Measurements from ENCODE around the gene MCL1.
A peak's percentile ranks its signal among the peaks of the same experiment; 100 is the strongest.
"Not testable (repeated sequence)": the region's sequence is repeated elsewhere in the genome, so short reads cannot be mapped to it uniquely, and the experiment has no call there.

The MCL1 gene

GRCh38 chr1:150598346-150598745 lies 18.9 kb upstream of the MCL1 start:
- not testable (repeated sequence) for H3K36me3 ChIP-seq (ENCODE audit: control insufficient read depth, insufficient read depth, low read length); H3K27ac ChIP-seq (ENCODE audit: low read depth, low read length); H3K4me3 ChIP-seq (ENCODE audit: low read depth, low read length); H3K4me1 ChIP-seq (ENCODE audit: control insufficient read depth, insufficient read depth, low read length); H3K9ac ChIP-seq (ENCODE audit: low read length); H3K27me3 ChIP-seq (ENCODE audit: control insufficient read depth, insufficient read depth, low read length); H3K9me3 ChIP-seq (ENCODE audit: control insufficient read depth, insufficient read depth, low read depth, low read length)

- Histone ChIP-seq H3K9me3 (ENCODE audit: control insufficient read depth, insufficient read depth, low read depth, low read length) (peaks cover 6% of the 10 kb centered on the region; the same call in 1 of the 2 replicates), H3K4me3 (ENCODE audit: low read depth, low read length) (no peak overlapping the region), H3K36me3 (ENCODE audit: control insufficient read depth, insufficient read depth, low read length) (peaks cover 3% of the 10 kb centered on the region; the same call in 1 of the 2 replicates), H3K27ac (ENCODE audit: low read depth, low read length) (no peak overlapping the region), H3K27me3 (ENCODE audit: control insufficient read depth, insufficient read depth, low read length) (no peaks in the 10 kb centered on the region), H3K4me1 (ENCODE audit: control insufficient read depth, insufficient read depth, low read length) (no peaks in the 10 kb centered on the region), H3K9ac (ENCODE audit: low read length) (no peak overlapping the region)
Measured at GRCh38 chr1:150596976-150597375, 17.6 kb upstream of the MCL1 start.

GRCh38 chr1:150596095-150596892 lies 16.9 kb upstream of the MCL1 start:
- Histone ChIP-seq H3K4me1 (ENCODE audit: control insufficient read depth, insufficient read depth, low read length) (no peaks in the 10 kb centered on the region), H3K9me3 (ENCODE audit: control insufficient read depth, insufficient read depth, low read depth, low read length) (peaks cover 6% of the 10 kb centered on the region; the same call in 1 of the 2 replicates), H3K27me3 (ENCODE audit: control insufficient read depth, insufficient read depth, low read length) (no peaks in the 10 kb centered on the region), H3K4me3 (ENCODE audit: low read depth, low read length) (no peak overlapping the region), H3K9ac (ENCODE audit: low read length) (no peak overlapping the region), H3K36me3 (ENCODE audit: control insufficient read depth, insufficient read depth, low read length) (peaks cover 3% of the 10 kb centered on the region; the same call in 1 of the 2 replicates), H3K27ac (ENCODE audit: low read depth, low read length) (no peak overlapping the region)

- Histone ChIP-seq H3K27ac (ENCODE audit: low read depth, low read length) (no peak overlapping the region), H3K4me1 (ENCODE audit: control insufficient read depth, insufficient read depth, low read length) (peaks cover 6% of the 10 kb centered on the region; the same call in 1 of the 2 replicates), H3K27me3 (ENCODE audit: control insufficient read depth, insufficient read depth, low read length) (no peaks in the 10 kb centered on the region), H3K4me3 (ENCODE audit: low read depth, low read length) (no peak overlapping the region), H3K9ac (ENCODE audit: low read length) (no peak overlapping the region), H3K9me3 (ENCODE audit: control insufficient read depth, insufficient read depth, low read depth, low read length) (no peaks in the 10 kb centered on the region), H3K36me3 (ENCODE audit: control insufficient read depth, insufficient read depth, low read length) (peaks cover 16% of the 10 kb centered on the region)
Measured at GRCh38 chr1:150582371-150582770, 3.0 kb upstream of the MCL1 start.

GRCh38 chr1:150581962-150582361 lies 2.6 kb upstream of the MCL1 start:
- not testable (repeated sequence) for H3K9ac ChIP-seq (ENCODE audit: low read length); H3K4me1 ChIP-seq (ENCODE audit: control insufficient read depth, insufficient read depth, low read length); H3K27me3 ChIP-seq (ENCODE audit: control insufficient read depth, insufficient read depth, low read length); H3K9me3 ChIP-seq (ENCODE audit: control insufficient read depth, insufficient read depth, low read depth, low read length); H3K27ac ChIP-seq (ENCODE audit: low read depth, low read length); H3K4me3 ChIP-seq (ENCODE audit: low read depth, low read length)
- H3K36me3 ChIP-seq (ENCODE audit: control insufficient read depth, insufficient read depth, low read length), result peaks cover 20% of the 10 kb centered on the region

- not testable (repeated sequence) for H3K9me3 ChIP-seq (ENCODE audit: control insufficient read depth, insufficient read depth, low read depth, low read length); H3K4me1 ChIP-seq (ENCODE audit: control insufficient read depth, insufficient read depth, low read length); H3K27me3 ChIP-seq (ENCODE audit: control insufficient read depth, insufficient read depth, low read length); H3K27ac ChIP-seq (ENCODE audit: low read depth, low read length); H3K9ac ChIP-seq (ENCODE audit: low read length); H3K4me3 ChIP-seq (ENCODE audit: low read depth, low read length)
- H3K36me3 ChIP-seq (ENCODE audit: control insufficient read depth, insufficient read depth, low read length), result peaks cover 25% of the 10 kb centered on the region
Measured at GRCh38 chr1:150581437-150581836, 2.0 kb upstream of the MCL1 start.

- H3K27ac ChIP-seq (ENCODE audit: low read depth, low read length); H3K27me3 ChIP-seq (ENCODE audit: control insufficient read depth, insufficient read depth, low read length); H3K9me3 ChIP-seq (ENCODE audit: control insufficient read depth, insufficient read depth, low read depth, low read length); H3K9ac ChIP-seq (ENCODE audit: low read length); H3K4me3 ChIP-seq (ENCODE audit: low read depth, low read length): not testable (repeated sequence)
- Histone ChIP-seq H3K4me1 (ENCODE audit: control insufficient read depth, insufficient read depth, low read length) (peaks cover 11% of the 10 kb centered on the region), H3K36me3 (ENCODE audit: control insufficient read depth, insufficient read depth, low read length) (peaks cover 30% of the 10 kb centered on the region)
Measured at GRCh38 chr1:150580966-150581365, 1.6 kb upstream of the MCL1 start.

- Histone ChIP-seq H3K4me3 (ENCODE audit: low read depth, low read length) (peak overlapping the region; percentile 72), H3K27me3 (ENCODE audit: control insufficient read depth, insufficient read depth, low read length) (no peaks in the 10 kb centered on the region), H3K9ac (ENCODE audit: low read length) (peak overlapping the region; percentile 91), H3K27ac (ENCODE audit: low read depth, low read length) (peak overlapping the region; percentile 92), H3K36me3 (ENCODE audit: control insufficient read depth, insufficient read depth, low read length) (peaks cover 39% of the 10 kb centered on the region), H3K4me1 (ENCODE audit: control insufficient read depth, insufficient read depth, low read length) (peaks cover 19% of the 10 kb centered on the region), H3K9me3 (ENCODE audit: control insufficient read depth, insufficient read depth, low read depth, low read length) (no peaks in the 10 kb centered on the region)
Measured at GRCh38 chr1:150579945-150580642, 684 bp upstream of the MCL1 start.

- H3K9me3 ChIP-seq (ENCODE audit: control insufficient read depth, insufficient read depth, low read depth, low read length), result no peaks in the 10 kb centered on the region
- peak overlapping the region; percentile 99 for H3K9ac ChIP-seq (ENCODE audit: low read length)
- peak overlapping the region; percentile 100 for H3K27ac ChIP-seq (ENCODE audit: low read depth, low read length)
- peaks cover 30% of the 10 kb centered on the region for H3K4me1 ChIP-seq (ENCODE audit: control insufficient read depth, insufficient read depth, low read length)
- peaks cover 54% of the 10 kb centered on the region for H3K36me3 ChIP-seq (ENCODE audit: control insufficient read depth, insufficient read depth, low read length)
- H3K4me3 ChIP-seq (ENCODE audit: low read depth, low read length), result peak overlapping the region; percentile 89
- no peaks in the 10 kb centered on the region for H3K27me3 ChIP-seq (ENCODE audit: control insufficient read depth, insufficient read depth, low read length)
Measured at GRCh38 chr1:150578272-150579109, 919 bp downstream of the MCL1 start.

- Histone ChIP-seq H3K4me3 (ENCODE audit: low read depth, low read length) (peak overlapping the region; percentile 89), H3K27me3 (ENCODE audit: control insufficient read depth, insufficient read depth, low read length) (no peaks in the 10 kb centered on the region), H3K36me3 (ENCODE audit: control insufficient read depth, insufficient read depth, low read length) (peaks cover 61% of the 10 kb centered on the region), H3K9ac (ENCODE audit: low read length) (peak overlapping the region; percentile 99), H3K9me3 (ENCODE audit: control insufficient read depth, insufficient read depth, low read depth, low read length) (no peaks in the 10 kb centered on the region), H3K27ac (ENCODE audit: low read depth, low read length) (peak overlapping the region; percentile 100), H3K4me1 (ENCODE audit: control insufficient read depth, insufficient read depth, low read length) (peaks cover 37% of the 10 kb centered on the region)
Measured at GRCh38 chr1:150577557-150578271, 1.7 kb downstream of the MCL1 start.
